T47D (cell line): Measurements from ENCODE around the gene LY9.

Source experiments
- DNase-seq, 2 experiments: peaks; one replicate each; pipeline versions ENCODE4 v3.0.0 to v3.0.0-alpha.2; 2011 to 2012; ENCODE audit warnings: low read depth in 1 of 2, low spot score in 1 of 2
- JUND ChIP-seq: IDR thresholded peaks from 2 replicates; pipeline ENCODE4 v1.6.1; 2012; ENCODE audit warnings: low read depth
- in situ Hi-C: cut with HindIII; loops from 2 replicates; pipeline ENCODE4 v1.10.0; 2016; ENCODE audit warnings: low sequenced_read_pairs, low pct_unique_long_range_greater_than_20kb

LY9 gene

GRCh38 chr1:160795951-160796383 lies at the start of gene LY9:
TSS of gene LY9 (plus strand) at chr1:160796174. CDS start at chr1:160796188, 14 bp downstream.
- no peak for DNase-seq
- in situ Hi-C loops = no loop called here
- TF ChIP-seq JUND = no peak

GRCh38 chr1:160746836-160747500 lies 49.0 kb upstream of the LY9 start:
- in situ Hi-C loops = no loop called here
- TF ChIP-seq JUND = no peak
- no peak for DNase-seq

- in situ Hi-C loops = no loop called here
- TF ChIP-seq JUND = no peak
- no peak for DNase-seq
These were observed 48.3 kb upstream of the LY9 start for GRCh38 chr1:160747717-160748116.

- TF ChIP-seq JUND = no peak
- no peak for DNase-seq
- in situ Hi-C loops = no loop called here
These were observed 47.6 kb upstream of the LY9 start for GRCh38 chr1:160748181-160748877.

- no peak for DNase-seq
- in situ Hi-C loops = no loop called here
- TF ChIP-seq JUND = no peak
These were observed 47.1 kb upstream of the LY9 start for GRCh38 chr1:160748878-160749269.

- no peak for DNase-seq
- in situ Hi-C loops = no loop called here
- TF ChIP-seq JUND = no peak
These were observed 45.4 kb upstream of the LY9 start for GRCh38 chr1:160750608-160751007.

GRCh38 chr1:160752406-160752805 lies 43.6 kb upstream of the LY9 start:
- no peak for DNase-seq
- in situ Hi-C loops = no loop called here
- TF ChIP-seq JUND = no peak

GRCh38 chr1:160752924-160753323 lies 43.0 kb upstream of the LY9 start:
- no peak for DNase-seq
- no peak for TF ChIP-seq JUND
- in situ Hi-C loops = no loop called here

GRCh38 chr1:160753594-160753993 lies 42.4 kb upstream of the LY9 start:
- DNase-seq = no peak
- in situ Hi-C loops = no loop called here
- TF ChIP-seq JUND = no peak

GRCh38 chr1:160755461-160755860 lies 40.5 kb upstream of the LY9 start:
- in situ Hi-C loops = no loop called here
- no peak for DNase-seq
- TF ChIP-seq JUND = no peak

GRCh38 chr1:160755911-160756848 lies 39.8 kb upstream of the LY9 start:
- no peak for TF ChIP-seq JUND
- in situ Hi-C loops = no loop called here
- DNase-seq = no peak

- no peak for DNase-seq
- no peak for TF ChIP-seq JUND
- in situ Hi-C loops = no loop called here
These were observed 39.1 kb upstream of the LY9 start for GRCh38 chr1:160756849-160757201.

- no peak for DNase-seq
- in situ Hi-C loops = no loop called here
- no peak for TF ChIP-seq JUND
These were observed 37.5 kb upstream of the LY9 start for GRCh38 chr1:160758521-160758920.
